Retinal pigment epithelial cell (primary cell): ENCODE data around the gene SLC24A5.

Experiments
- DNase-seq: peaks from one replicate; pipeline ENCODE4 v3.0.0-alpha.2; 2010; ENCODE audit warnings: low read depth
- H3K4me3 ChIP-seq: 2 replicates; pipeline ENCODE4 v1.5.1; 2011; ENCODE audit warnings: mild to moderate bottlenecking, low read length, control low read depth, moderate library complexity
- TF ChIP-seq, protein P1 (sequence below): conservative IDR thresholded peaks from 2 replicates; pipeline ENCODE4 v1.5.1; 2011; ENCODE audit warnings: low read depth, low read length, control low read depth, inconsistent platforms

Gene SLC24A5

DNA sequence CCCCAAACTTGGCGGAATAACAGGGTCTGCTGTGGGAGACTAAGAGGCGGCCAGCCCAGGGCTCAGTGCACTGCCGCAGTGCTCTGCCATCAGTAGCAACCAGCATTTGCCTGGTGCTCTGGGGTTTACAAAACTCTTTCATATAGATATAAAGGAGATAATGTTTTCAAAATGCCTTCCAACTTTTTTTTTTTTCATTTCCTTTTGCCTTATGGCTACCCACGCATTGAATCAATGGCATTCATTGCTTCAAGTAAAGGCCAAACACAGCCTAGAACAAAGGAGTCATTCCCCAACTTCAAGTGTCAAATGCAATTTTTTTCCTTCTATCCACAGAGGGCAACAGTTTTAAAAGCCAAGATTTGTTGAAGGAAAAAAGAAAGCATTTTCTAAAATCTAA lies 11.6 kb upstream of the SLC24A5 start:
- no peak overlapping the region for H3K4me3 ChIP-seq
- DNase-seq, result no peak
- TF ChIP-seq, protein P1, sequence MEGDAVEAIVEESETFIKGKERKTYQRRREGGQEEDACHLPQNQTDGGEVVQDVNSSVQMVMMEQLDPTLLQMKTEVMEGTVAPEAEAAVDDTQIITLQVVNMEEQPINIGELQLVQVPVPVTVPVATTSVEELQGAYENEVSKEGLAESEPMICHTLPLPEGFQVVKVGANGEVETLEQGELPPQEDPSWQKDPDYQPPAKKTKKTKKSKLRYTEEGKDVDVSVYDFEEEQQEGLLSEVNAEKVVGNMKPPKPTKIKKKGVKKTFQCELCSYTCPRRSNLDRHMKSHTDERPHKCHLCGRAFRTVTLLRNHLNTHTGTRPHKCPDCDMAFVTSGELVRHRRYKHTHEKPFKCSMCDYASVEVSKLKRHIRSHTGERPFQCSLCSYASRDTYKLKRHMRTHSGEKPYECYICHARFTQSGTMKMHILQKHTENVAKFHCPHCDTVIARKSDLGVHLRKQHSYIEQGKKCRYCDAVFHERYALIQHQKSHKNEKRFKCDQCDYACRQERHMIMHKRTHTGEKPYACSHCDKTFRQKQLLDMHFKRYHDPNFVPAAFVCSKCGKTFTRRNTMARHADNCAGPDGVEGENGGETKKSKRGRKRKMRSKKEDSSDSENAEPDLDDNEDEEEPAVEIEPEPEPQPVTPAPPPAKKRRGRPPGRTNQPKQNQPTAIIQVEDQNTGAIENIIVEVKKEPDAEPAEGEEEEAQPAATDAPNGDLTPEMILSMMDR, result no peak

GRCh38 chr15:48109856-48110531 lies 10.8 kb upstream of the SLC24A5 start:
- DNase-seq, result no peak
- TF ChIP-seq, protein P1, result peak; percentile 17
- no peak overlapping the region for H3K4me3 ChIP-seq

DNA sequence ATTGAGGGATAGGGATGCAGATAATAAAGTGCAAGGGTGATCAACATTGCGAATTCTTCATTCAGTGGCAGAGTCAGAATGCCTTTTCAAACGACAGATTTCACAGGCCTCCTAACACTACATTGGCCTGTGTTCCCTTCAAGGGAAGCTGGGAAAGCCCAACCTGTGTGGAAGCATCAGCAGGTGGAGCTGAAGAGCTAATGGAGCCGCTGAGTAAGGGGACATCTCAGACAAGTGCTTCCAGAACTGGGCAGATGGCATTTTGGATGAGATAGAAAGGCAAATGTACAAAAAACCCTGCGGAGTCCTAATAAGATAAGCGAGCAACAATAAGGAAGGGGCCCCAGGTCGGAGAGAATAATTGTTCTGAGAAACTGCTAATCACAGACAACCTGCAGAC lies 8.5 kb upstream of the SLC24A5 start:
- DNase-seq, result no peak
- TF ChIP-seq, protein P1, result peak; percentile 73
- H3K4me3 ChIP-seq, result no peak overlapping the region

DNA sequence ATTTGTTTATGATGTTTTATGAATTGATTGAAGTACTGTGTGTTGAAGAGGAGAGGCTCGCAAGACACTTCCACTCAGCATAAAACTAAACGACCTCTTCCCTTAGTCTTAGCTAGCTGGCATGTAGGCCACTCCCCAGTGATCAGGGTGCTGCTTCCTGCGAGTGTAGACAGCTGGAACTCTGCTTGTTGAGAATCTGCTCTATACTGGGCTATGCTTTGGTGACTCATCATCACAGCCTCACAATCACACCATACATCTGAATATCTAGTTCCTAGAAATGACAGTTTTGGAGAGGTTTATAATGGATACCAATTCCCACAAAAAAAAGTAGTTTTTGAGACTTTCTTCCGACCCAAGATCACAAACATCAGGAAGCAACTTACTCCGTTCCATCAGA lies 1.5 kb upstream of the SLC24A5 start:
- H3K4me3 ChIP-seq, result no peak overlapping the region
- TF ChIP-seq, protein P1, result no peak
- DNase-seq, result no peak

DNA sequence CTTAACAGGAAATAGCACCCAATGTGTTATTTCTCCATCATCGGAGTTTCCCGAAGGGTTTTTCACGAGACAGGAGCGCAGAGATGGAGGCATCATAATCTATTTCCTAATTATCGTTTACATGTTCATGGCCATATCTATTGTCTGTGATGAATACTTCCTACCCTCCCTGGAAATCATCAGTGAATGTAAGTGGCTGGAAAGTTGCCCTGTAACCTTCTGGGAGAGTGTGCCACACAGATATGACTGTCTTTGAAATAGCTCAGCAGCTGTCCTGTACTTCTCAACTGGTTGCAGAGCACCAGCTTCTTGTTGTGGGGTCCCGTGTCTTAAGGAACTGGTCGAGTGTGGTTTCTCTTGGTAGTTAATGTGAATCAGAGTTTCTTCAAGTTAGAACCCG lies 1.1 kb downstream of the SLC24A5 start:
- TF ChIP-seq, protein P1, result no peak

GRCh38 chr15:48126667-48127355 lies 6.0 kb downstream of the SLC24A5 start:
- H3K4me3 ChIP-seq, result no peak overlapping the region
- DNase-seq, result no peak
- TF ChIP-seq, protein P1, result no peak

More for the DNA sequence above, 1.1 kb downstream of the SLC24A5 start:
- H3K4me3 ChIP-seq, result peak overlapping the region; percentile 43
- DNase-seq, result no peak

GRCh38 chr15:48131324-48131723 lies 10.5 kb downstream of the SLC24A5 start:
- DNase-seq, result no peak
- no peak overlapping the region for H3K4me3 ChIP-seq
- TF ChIP-seq, protein P1, result no peak
